ENCODE measurements around the gene SH3BP5.

Gene SH3BP5

GRCh38 chr3:15271785-15272381 lies 60.5 kb downstream of the SH3BP5 start:
- DNase-seq, result no peak

GRCh38 chr3:15271030-15271429 lies 61.4 kb downstream of the SH3BP5 start:
- no peak for DNase-seq

GRCh38 chr3:15269091-15269989 lies 63.0 kb downstream of the SH3BP5 start:
- peak; percentile 88 to 96 for DNase-seq

GRCh38 chr3:15268033-15268631 lies 64.3 kb downstream of the SH3BP5 start:
- DNase-seq, result peak; percentile 68 to 72

GRCh38 chr3:15267502-15267901 lies 64.9 kb downstream of the SH3BP5 start:
- no peak for DNase-seq

- no peak for DNase-seq
Observed at GRCh38 chr3:15266510-15267376, 65.6 kb downstream of the SH3BP5 start.

GRCh38 chr3:15265655-15266509 lies 66.5 kb downstream of the SH3BP5 start:
- DNase-seq, result no peak

- no peak for DNase-seq
Observed at GRCh38 chr3:15264486-15264885, 67.9 kb downstream of the SH3BP5 start.

GRCh38 chr3:15263926-15264325 lies 68.5 kb downstream of the SH3BP5 start:
- DNase-seq, result no peak

GRCh38 chr3:15263120-15263519 lies 69.3 kb downstream of the SH3BP5 start:
- no peak for DNase-seq

GRCh38 chr3:15262021-15262420 lies 70.4 kb downstream of the SH3BP5 start:
- DNase-seq, result no peak

- no peak for DNase-seq
Observed at GRCh38 chr3:15261274-15261673, 71.1 kb downstream of the SH3BP5 start.

- no peak for DNase-seq
Observed at GRCh38 chr3:15260531-15260930, 71.9 kb downstream of the SH3BP5 start.

- no peak for DNase-seq
Observed at GRCh38 chr3:15258720-15259119, 73.7 kb downstream of the SH3BP5 start.

- DNase-seq, result no peak
Observed at GRCh38 chr3:15256861-15257341, 75.5 kb downstream of the SH3BP5 start.

- no peak for DNase-seq
Observed at GRCh38 chr3:15255215-15255614, 77.2 kb downstream of the SH3BP5 start.

- DNase-seq, result no peak
Observed at GRCh38 chr3:15253023-15253697, 79.2 kb downstream of the SH3BP5 start.

GRCh38 chr3:15246186-15246585 lies 86.2 kb downstream of the SH3BP5 start:
- no peak for DNase-seq

GRCh38 chr3:15243822-15244482 lies 88.4 kb downstream of the SH3BP5 start:
- DNase-seq, result no peak

- peak in 1 of 2 experiments; percentile 21 for DNase-seq
Observed at GRCh38 chr3:15241341-15241740, 91.0 kb downstream of the SH3BP5 start.

GRCh38 chr3:15229262-15229661 lies 103.1 kb downstream of the SH3BP5 start:
- DNase-seq, result no peak

All from SW 1271 (cell line).